HG02885 (cell line): Measurements from ENCODE around the gene FNIP2.
"Not testable (repeated sequence)": the region's sequence is repeated elsewhere in the genome, so short reads cannot be mapped to it uniquely, and the experiment has no call there.

ENCODE experiments used
- ATAC-seq: cut with Tn5 transposase; IDR thresholded peaks from one replicate; pipeline ENCODE4 v1.9.1; 2021; ENCODE audit warnings: mild to moderate bottlenecking; ENCODE audit not compliant: unreplicated experiment, poor library complexity

The FNIP2 gene

GRCh38 chr4:158941321-158941720 is 172.5 kb downstream of the FNIP2 start:
- no peak for ATAC-seq

GRCh38 chr4:158941895-158942294 is 173.1 kb downstream of the FNIP2 start:
- ATAC-seq: no peak

- ATAC-seq: no peak
These were observed 176.8 kb downstream of the FNIP2 start for GRCh38 chr4:158945529-158946108.

GRCh38 chr4:158946825-158947224 is 178.0 kb downstream of the FNIP2 start:
- ATAC-seq: no peak

GRCh38 chr4:158948071-158948470 is 179.2 kb downstream of the FNIP2 start:
- ATAC-seq: no peak

GRCh38 chr4:158949099-158949498 is 180.3 kb downstream of the FNIP2 start:
- ATAC-seq: no peak

- not testable (repeated sequence) for ATAC-seq
These were observed 183.5 kb downstream of the FNIP2 start for GRCh38 chr4:158952221-158952774.

GRCh38 chr4:158956345-158956744 is 187.5 kb downstream of the FNIP2 start:
- ATAC-seq: not testable (repeated sequence)

GRCh38 chr4:158956918-158957317 is 188.1 kb downstream of the FNIP2 start:
- ATAC-seq: not testable (repeated sequence)
